CD1c-positive myeloid dendritic cell (primary cell): Measurements from ENCODE around the gene GATA2.
A peak's percentile ranks its signal among the peaks of the same experiment; 100 is the strongest.

Source experiments
- DNase-seq: peaks from one replicate; pipeline ENCODE4 v3.0.0-alpha.2; 2016; ENCODE audit errors: extremely low spot score

GATA2 gene

DNA sequence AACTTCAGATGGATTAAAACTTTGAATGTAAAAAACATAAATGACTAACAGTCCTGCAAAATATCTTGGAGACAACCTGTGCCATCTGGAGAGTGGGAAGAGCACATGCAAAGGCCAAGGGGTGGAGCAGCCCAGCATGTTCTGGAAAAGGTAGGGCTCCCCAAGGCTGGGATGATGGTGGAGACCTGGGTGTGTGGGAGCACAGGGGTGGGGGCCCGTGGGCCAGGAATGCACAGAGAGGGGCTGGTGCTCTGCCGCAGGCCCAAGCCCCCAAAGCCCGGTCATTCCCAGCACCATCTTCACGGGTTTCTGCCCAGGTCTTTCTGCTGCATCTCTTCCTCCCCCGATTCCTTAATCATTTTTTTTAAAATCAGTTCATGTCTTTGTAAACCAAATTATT is 9.7 kb upstream of the GATA2 start:
- DNase-seq, result no peak

DNA sequence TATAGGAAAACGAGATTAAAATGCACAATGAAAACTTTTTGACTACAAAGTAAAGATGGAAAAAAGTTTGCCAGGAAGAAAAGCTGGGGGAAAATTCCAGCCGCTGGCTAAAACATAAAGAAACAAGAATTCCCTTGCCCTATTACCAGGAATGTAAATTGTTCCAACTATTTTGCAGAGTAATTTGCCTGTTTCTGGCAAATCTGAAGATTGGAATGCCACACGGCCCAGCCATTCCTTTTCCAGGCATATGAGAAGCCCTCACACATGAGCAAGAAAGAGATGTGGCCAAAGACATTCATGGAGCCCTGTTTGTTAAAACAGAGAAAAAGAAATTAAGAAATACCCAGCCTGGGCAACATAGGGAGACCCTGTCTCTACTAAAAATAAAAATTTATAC is 8.4 kb upstream of the GATA2 start:
- no peak for DNase-seq

DNA sequence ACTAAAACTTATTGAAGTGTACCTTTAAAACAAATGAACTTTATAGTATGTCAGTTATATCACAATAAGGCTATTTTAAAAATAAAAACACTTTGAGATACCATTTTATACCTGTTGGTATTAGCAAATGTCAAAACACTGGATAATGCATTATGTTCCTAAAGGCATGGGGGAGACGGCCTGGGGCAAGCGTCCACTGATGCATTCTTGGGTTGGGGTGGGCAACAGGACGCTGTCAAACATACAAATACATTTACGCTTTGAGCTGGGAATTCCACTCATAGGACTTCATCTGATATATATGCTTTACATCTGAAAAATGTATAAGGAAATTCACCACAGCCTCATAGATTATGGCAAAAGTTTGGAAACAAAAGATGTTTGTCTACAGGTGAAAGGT is 7.6 kb upstream of the GATA2 start:
- DNase-seq, result no peak

DNA sequence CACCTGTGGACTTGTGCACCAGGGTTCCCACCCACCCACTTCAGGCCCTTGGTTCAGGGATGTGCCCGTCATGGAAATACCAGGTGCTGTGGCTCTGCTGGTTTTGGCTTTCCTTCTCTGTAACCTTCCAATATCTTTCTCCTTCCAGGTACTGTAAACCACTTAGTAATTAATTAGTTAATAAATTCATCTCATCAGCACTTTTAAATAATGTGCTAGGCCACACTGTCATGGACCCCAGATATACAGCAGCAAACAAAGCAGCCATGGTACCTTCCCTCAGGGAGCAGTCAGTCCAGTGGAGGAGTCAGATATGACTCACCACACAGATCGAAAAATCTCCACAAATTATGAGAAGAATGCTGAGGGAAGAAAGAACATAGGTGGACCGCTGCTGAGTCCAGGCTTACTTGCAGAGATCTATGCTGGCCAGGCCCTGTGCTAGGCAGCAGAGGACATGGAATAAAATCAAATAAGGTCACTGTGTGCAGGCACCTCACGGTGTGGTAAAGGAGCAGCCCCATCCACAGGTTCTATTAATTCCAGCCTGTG is 6.8 kb upstream of the GATA2 start:
- no peak for DNase-seq

DNA sequence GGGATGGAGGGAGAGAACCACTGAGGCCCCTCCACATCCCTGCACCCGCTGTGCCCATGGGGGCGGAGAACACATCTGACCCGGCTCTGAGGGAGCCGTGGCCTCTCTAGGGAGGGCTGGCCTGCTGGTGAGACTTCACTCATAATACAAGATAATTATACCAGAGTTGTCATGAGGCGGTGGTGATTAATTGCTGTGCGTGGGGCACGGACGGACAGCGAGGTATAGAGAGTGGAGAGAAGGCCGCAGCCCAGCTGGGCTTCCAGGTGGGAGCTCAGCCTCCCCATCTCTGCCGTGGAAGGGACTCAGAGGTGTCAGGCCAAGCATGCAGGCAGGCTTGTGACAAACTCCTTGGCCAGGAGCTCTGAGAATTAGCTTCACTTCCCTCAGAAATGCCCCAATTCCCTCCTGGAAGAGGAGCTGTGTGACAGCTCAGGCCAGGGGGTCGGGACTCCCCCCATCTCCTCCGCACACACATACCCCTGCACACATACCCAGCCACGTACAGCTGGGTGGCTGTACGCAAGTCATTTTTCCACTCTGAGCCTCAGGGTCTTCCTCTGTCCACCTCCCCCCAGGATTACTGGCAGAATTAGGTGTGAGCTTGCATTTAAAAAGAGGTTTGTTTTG is 6.0 kb upstream of the GATA2 start:
- no peak for DNase-seq

DNA sequence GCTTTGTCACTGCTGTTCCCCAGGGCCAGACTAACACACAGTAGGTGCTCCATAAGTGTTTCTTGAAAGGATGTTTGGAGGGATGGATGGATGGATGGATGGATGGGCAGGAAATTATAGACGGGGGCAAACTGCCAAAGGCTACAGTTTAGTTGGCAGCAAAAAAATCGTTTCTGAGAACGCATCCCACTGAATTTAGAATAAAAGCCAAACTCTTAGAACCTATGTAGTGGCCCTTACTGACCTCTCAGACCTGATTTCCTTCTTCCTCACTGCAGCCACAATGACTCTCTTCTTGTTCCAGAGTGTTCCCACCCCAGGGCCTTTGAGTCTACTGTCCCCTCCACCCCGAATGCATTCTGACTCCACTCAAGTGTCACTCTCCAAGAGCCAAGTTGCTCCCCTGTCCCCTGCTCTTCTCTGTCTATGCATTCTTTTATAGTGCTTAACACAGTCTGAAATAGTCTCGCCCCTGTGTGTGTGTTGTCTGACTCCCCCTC is 5.2 kb upstream of the GATA2 start:
- DNase-seq, result no peak

DNA sequence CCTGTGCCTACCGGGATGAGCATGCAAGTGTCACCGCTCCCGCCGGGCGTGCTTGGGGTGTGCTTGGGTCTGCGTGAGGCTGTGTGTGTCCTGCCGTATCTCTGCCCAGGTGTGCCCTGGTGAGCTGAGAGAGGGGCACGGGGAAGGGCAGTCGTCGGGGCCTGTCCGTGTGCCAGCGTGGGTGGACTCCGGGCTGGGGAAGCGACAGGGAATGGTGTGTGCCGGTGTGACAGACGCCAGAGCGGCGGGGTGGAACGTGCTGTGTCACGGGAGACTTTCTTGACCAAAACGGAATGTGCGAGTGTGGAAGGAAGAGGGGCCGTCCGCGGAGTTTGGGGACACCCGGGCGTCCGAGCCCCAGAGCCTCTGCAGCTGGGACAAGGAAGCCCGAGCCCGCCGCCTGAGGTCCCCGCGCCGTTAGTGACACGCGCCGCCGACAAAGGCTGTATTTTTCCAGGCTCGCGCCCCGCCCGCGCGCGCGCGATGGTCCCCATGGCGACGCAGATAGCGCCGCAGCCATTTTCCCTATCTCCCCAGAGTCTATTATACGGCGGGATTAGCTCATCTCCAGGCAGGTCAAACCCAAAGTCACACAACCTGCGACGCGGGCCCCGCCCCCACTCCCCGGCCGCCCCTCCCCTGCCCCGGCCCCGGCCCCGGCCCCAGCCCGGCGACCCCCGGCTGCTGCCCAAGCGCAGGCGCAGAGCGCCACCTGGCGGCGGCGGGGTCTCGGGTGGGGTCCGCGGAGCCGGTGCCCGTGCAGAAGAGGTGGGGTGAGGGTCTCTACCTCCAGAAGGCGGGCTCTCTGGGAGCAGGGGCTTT is 4.5 kb upstream of the GATA2 start:
- DNase-seq, result peak; percentile 79

DNA sequence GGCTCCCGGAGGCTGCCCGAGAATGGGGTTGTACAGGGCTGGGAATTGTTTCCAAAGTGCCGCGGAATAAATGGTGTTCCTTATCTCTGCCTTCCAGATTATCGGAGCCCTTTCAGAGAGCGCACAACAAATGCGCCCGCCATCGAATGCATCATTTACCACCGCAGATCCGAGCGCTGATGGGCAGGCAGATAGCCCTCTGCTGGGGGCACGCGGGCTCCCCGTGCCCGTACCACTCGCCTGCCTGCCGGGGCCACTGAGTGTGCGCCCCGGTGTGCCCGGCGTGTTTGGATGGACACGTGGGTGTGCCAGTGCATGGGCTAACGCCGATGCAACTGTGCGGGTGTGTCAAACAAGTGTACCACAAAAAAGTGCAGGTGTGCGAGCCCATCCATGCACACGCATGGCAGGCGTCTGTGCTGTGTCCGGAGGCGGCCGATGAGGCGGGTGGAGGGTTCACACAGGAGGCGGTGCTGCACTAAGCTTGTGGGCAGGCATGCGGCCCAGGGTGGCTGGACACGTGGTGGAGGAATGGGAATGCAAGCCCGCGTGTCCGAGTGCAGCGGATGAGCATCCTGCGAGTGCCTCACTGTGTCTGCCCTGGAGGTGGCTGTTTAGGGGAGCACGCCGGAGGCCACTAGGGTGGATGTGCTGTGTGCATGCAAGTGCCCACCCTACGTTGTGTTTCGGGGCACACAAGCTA is 3.8 kb upstream of the GATA2 start:
- no peak for DNase-seq

DNA sequence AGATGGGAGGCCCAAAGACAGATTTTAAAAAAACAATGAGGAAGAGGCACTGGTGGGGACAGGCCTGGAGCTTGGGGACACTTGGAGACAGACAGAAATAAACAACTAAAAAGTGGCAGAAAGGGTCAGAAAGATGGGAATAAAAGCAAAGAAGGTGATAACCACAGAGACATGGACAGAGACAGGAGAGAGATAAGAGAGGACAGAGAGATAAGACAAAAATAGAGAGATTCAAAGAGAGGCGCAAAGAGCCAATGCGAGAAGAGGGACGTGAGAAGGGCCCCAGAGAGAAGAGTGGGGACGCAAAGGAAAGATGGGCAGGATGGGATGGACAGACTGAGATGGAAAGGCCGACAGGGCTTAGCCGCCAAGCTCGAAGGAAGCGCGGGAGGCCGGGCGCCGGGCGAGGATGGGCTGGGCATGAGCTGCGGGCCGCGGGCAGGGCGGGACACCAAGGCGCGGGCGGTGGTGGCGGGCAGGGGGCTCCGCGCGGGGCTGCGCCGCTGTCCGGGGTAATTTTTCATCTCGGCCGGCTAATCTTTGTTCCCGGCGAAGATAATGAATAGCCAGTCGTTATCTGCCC is 3.1 kb upstream of the GATA2 start:
- no peak for DNase-seq

DNA sequence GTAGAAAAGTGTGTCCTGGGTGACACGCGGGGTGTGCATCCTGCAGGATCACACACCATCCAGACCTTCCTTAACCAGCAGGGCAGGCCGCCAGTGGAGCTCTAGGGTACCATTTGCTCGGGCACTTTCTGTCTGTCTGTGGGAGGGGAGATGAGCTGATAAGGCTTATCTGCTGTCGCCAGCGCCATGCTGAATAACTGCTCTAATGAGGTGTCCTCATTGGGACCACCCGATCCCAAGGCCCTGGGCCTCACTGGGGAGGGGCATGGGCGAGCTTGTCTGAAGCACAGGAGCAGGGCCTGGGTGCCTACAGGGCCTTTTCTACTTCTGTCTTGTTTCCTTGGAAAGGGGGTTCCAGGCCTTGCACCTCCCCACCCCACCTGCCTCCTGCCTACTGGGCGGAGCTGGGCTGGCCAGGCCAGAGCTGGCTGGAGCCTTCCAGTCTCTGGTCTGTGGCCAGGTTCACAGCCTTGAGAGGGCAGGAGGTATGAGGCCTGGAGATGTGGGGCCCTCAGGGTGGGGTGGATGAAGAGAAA is 2.5 kb upstream of the GATA2 start:
- DNase-seq, result no peak

DNA sequence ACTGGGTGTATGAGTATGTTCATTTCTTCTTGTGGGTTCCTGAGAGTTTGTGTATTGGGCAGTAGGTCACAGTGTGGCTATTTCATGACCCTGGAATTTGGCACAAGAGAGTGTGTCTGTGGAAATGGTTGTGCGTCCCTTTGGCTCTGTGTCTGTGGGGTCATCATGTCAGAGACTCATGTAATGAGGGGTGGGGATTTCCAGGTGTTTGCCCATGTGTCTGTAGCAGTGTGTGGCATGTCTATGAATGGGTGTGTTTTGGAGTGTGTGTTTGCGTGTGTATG is 1.3 kb upstream of the GATA2 start:
- no peak for DNase-seq

DNA sequence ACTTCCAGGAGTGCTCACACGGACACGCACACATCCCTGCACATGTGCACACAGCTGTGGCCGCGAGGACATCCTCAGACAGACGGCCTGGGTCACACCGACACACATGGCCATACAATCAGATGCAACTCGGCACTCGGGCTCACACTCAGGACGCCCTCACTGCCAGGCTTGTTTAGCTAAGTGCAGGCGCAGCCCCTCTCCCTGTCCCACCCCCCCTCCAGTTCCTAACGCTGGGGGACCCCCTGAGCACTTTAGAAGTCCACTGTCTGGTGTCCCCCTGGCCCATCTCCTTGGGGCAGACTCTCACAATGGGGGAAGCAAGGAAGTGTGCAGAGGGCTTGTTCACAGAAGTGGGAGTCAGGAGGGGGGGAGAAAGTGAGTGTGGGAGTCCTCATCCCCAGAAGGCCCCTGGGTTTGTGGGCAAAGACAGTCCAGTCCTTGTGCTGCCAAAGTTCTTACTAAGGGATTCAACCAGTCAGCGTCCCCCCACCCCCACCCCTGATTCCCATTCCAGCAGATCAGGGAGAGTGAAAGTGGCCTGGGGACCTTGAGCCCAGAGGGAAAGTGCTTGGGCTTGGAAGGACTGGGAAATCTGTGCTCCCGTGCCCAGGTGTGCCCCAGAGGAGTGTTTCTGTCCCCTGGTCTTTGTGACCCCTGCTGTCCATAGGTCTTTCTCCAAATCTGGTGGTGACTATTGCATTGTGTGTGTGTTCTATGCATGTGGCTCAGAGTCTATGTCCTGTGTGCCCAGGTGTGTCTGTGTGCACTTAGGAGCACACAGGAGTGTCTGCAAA is 767 bp upstream of the GATA2 start:
- DNase-seq, result no peak

DNA sequence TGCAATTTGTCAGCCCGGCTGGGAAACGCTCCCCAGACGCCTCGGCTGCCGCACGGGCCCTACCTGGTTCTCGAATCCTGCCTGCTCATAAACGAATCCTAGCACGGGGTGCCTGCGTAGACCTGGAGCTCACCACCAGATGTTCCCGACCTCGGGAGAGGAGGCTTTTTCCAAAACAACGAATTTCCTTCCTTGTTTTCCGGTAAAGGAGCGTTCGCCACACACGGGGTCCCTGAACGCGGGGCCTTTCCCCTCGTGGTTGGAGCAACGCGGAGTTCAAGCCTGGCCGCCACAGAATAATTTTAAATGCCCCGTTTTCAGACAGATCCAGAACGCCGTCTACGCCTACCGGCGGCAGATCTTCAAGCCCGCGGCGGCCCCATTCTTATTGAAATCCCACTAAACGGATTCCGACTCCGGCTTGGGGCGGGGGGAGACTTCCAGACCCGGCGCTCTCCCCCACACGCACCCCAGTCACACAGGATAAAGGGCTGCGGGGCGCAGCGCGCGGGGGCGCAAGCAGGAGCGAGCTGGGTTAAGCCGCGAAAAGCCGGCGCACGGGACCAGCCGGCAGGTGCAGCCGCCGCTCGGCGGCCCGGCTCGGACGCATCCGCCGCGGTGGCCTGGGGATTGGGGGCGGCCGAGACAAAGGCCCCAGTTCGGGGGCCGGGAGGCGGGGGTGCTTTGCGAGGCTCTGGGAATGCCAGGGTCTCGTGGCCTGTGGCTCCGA is 895 bp downstream of the GATA2 start:
- DNase-seq, result no peak

DNA sequence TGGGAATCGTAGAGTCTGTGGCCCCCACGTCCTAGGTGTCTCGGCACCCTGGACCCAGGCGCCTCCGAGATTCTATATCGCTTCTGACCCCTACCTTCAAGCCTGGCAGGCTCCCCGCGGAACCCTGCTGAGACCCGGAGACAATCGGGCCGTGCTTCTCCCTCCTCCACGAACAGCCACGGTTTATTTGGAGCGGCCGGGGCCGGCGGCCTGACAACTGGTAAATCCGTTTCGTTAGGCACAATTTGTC is 1.4 kb downstream of the GATA2 start:
- DNase-seq, result no peak

DNA sequence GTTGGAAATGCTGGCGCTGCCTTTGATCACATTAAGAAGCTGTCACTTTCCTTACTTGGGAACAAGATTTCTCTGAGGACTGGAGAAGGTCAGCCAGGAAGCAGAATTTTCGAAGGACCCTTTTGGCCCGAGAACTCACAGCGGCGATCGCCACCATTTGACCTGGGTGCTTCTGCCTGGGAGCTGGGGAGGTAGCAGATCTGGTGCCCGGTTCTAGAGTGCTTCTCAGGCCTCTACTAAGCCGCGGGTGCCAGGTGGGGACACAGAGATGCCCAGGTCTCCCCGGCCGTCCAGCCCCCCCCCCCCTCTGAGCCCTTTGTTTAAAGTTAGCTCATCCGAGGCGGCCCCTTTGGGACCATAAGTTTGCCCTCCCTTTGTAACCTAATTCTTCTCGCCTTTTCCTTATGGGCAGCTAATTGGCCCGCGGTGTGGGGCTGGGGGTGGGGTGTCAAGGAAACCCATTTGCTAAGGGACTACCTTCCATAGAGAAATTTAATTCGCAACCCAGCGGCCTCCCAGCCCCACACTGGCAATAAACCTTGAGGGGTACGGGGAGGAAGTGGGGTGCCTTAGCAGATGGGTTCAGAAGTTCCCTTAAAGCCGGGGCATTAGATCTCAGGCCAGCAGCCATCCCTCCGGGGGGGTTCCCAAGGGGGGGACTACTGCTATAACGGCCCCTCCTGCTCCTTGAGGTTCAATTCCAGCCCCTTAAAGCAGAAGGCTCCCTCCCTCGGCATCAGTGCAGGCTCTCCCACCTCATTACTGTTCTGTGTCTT is 1.9 kb downstream of the GATA2 start:
- DNase-seq, result no peak

DNA sequence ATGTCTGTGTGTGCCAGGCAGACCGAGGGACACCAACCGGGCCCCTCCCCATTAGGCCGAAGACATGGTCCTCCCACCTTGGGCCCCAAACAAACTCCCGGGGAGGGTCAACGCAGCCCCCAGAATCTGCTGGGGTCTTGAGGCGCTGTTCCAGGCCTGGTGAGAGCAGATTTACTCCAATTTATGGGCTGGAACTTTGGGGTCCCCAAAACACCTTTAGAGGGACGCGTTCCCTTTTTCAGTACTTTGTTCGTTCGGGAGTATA is 2.4 kb downstream of the GATA2 start:
- no peak for DNase-seq

DNA sequence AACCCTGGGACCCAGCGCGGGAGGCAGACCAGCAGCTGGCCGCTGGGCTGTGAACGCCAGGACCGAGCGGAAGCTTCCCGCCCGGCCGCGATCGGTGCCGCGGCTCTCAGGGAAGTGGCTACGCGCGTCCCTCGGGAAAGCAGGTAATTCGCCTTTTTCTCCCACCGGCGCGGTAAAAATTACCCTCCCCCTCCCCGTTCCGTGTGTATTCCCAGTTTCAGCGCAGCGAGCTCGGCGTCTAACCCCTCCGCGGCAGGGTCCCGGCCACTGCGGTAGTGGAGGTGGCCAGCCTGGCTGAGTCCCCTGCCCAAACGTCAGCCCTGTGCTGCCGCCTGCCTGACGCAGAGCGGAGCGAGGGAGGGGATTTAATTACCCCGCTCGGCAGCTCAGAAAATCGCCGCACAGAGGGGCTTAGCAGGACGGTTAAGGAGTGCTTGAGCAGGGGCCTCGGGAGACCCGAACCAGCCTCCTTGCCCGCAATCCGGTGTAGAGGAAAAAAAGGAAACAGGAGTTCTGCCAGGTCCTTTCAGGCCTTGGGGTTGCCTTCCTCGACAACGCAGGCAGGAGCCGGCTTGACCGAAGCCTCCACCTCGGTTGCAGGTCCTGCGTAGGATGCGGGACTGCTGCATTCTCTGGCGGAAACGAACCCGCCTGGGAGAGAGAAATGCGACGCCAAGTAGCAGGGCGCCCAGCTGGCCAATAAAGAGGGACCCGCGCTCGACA is 2.9 kb downstream of the GATA2 start:
- DNase-seq, result peak; percentile 39

DNA sequence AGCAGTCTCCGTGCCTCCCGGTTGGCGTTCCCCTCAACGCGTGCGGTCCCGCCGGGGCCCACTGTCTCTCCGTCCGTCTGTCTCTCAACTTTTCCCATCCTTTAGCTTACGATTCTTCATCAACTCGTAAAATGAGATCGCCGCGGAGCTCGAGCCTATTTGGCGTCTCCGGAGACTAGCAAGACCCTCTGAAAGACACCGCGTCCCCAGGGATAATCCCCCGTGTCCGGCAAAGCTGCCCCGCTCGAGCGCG is 3.4 kb downstream of the GATA2 start:
- no peak for DNase-seq

DNA sequence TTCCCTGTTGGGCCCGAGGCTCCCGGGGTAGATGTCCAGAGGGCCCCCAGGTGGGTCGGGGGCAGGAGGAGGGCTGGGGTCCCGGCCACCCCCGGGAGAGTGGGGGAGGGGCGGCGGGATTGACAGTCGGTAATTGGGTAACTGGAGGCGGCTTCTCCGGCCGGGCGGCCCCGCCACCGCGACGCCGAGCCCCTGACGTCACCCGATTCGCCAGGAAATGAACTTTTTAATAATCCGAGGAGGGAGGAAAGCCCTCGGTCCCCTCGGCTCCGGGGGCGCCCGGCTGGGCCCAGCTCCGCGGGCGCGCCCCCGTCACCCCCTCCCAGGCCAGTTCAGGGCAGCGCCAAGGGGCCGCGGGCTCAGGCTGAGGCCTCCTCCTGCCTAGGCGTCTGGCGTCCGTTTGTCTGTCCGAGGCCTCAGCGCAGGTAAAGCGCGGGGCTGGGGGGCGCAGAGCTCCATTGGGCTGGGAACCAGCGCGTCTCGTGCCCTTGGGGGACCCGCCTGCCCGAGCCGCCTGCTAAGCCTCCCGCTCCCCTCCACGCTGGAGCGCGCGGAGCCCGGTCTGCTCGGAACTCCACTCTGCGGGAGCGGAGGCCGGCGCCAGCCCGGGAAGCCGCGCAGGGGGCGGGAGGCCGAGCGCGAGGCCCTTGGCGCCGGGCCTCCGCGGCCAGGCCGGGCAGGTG is 3.9 kb downstream of the GATA2 start:
- DNase-seq, result peak; percentile 29

DNA sequence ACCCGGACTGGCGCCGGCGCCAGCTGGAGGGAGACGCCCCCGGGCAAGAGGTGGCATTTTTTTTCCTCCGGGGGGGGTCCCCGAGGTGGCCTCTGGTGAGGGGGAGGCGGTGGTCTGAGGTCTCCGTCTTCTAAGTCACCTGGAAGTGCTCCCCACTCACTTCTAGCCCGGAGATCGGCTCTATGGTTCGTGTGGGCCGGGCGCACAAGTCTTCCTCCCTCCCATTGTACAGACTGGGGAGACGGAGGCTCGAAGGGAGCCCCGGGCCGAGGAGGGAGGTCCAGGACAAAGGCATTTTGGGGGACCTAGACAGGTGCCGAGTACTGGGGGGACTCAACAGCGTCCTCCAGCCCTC is 4.4 kb downstream of the GATA2 start:
- no peak for DNase-seq
